HTR-8/SVneo (cell line): ENCODE measurements around the gene RFX8.
"Not testable (repeated sequence)": the region's sequence is repeated elsewhere in the genome, so short reads cannot be mapped to it uniquely, and the experiment has no call there.

Source experiments
- DNase-seq: peaks from one replicate; pipeline ENCODE4 v3.0.0; 2011; ENCODE audit warnings: low spot score, mixed read lengths; ENCODE audit not compliant: insufficient read length
- FAIRE-seq: peaks from 2 replicates; lab custom pipeline; 2011; peaks lifted over from hg19 to GRCh38; lab: Jason Lieb, UNC

Gene RFX8

GRCh38 chr2:101450965-101451364 lies 23.9 kb downstream of the RFX8 start:
- FAIRE-seq (no peak), DNase-seq (no peak)

- FAIRE-seq (no peak), DNase-seq (no peak)
Measured at GRCh38 chr2:101446869-101447268, 28.0 kb downstream of the RFX8 start.

GRCh38 chr2:101442667-101443061 lies 32.2 kb downstream of the RFX8 start:
- DNase-seq (no peak), FAIRE-seq (no peak)

GRCh38 chr2:101442042-101442666 lies 32.8 kb downstream of the RFX8 start:
- FAIRE-seq (no peak), DNase-seq (no peak)

GRCh38 chr2:101440127-101440738 lies 34.7 kb downstream of the RFX8 start:
- FAIRE-seq, result no peak
- DNase-seq, result no peak

GRCh38 chr2:101439716-101440115 lies 35.2 kb downstream of the RFX8 start:
- FAIRE-seq, result no peak
- DNase-seq, result no peak

GRCh38 chr2:101438555-101438954 lies 36.4 kb downstream of the RFX8 start:
- not testable (repeated sequence) for DNase-seq, FAIRE-seq

- FAIRE-seq, result no peak
Measured at GRCh38 chr2:101435001-101435862, 39.7 kb downstream of the RFX8 start.

GRCh38 chr2:101433465-101433864 lies 41.4 kb downstream of the RFX8 start:
- FAIRE-seq (no peak), DNase-seq (no peak)

More at GRCh38 chr2:101435001-101435862, 39.7 kb downstream of the RFX8 start:
- no peak for DNase-seq

- no peak for DNase-seq
- no peak for FAIRE-seq
Measured at GRCh38 chr2:101432411-101433181, 42.3 kb downstream of the RFX8 start.

GRCh38 chr2:101431486-101431885 lies 43.4 kb downstream of the RFX8 start:
- DNase-seq, result no peak
- no peak for FAIRE-seq

- FAIRE-seq, result no peak
Measured at GRCh38 chr2:101430156-101430555, 44.8 kb downstream of the RFX8 start.

GRCh38 chr2:101429453-101429852 lies 45.5 kb downstream of the RFX8 start:
- FAIRE-seq, result no peak
- DNase-seq, result no peak

More at GRCh38 chr2:101430156-101430555, 44.8 kb downstream of the RFX8 start:
- no peak for DNase-seq

- FAIRE-seq, result no peak
- DNase-seq, result no peak
Measured at GRCh38 chr2:101428422-101429176, 46.3 kb downstream of the RFX8 start.

- DNase-seq (no peak), FAIRE-seq (no peak)
Measured at GRCh38 chr2:101427743-101428142, 47.2 kb downstream of the RFX8 start.

GRCh38 chr2:101427240-101427639 lies 47.7 kb downstream of the RFX8 start:
- FAIRE-seq, result no peak
- DNase-seq, result no peak

GRCh38 chr2:101426822-101427221 lies 48.1 kb downstream of the RFX8 start:
- no peak for FAIRE-seq
- DNase-seq, result no peak

- FAIRE-seq (no peak), DNase-seq (no peak)
Measured at GRCh38 chr2:101420623-101421022, 54.3 kb downstream of the RFX8 start.

- peak; percentile 49 for DNase-seq
- FAIRE-seq, result no peak
Measured at GRCh38 chr2:101419096-101419663, 55.7 kb downstream of the RFX8 start.
